Activated naive CD8-positive, alpha-beta T cell treated with anti-CD3 and anti-CD28 coated beads, Interleukin-2, amount 10 ng/mL, durations not matched to agents 7 days and 5 days (primary cell): ENCODE data around the gene TSEN15. TPM values are rescaled to one million over a fixed set of nuclear protein-coding genes. Genes with fewer than 3 reads are reported as not detected.
"Not testable (repeated sequence)": the region's sequence is repeated elsewhere in the genome, so short reads cannot be mapped to it uniquely, and the experiment has no call there.

Source experiments
- ATAC-seq: fragments of 150-1000 bp; cut with Tn5 transposase; one replicate; pipeline ENCODE4 v1.10.0; 2021; ENCODE audit warnings: low read depth, moderate library complexity
- POLR2A ChIA-PET: fragments of 350-600 bp; sonication (Branson Sonifier 250); formaldehyde crosslinking; loops from one replicate; lab custom pipeline; 2021; ENCODE audit warnings: antibody characterized with exemption; lab: Charles Lee
- DNase-seq: peaks from one replicate; pipeline ENCODE4 v3.0.0; 2021
- H3K27ac Mint-ChIP-seq: one replicate; pipeline ENCODE4 v1.8.0; 2022; ENCODE audit warnings: mild to moderate bottlenecking, mixed read lengths
- H3K27me3 Mint-ChIP-seq: one replicate; pipeline ENCODE4 v1.8.0; 2022; ENCODE audit warnings: mild to moderate bottlenecking, moderate library complexity, mixed read lengths
- H3K36me3 Mint-ChIP-seq: one replicate; pipeline ENCODE4 v1.8.0; 2021; ENCODE audit warnings: mild to moderate bottlenecking, mixed read lengths
- H3K4me1 Mint-ChIP-seq: one replicate; pipeline ENCODE4 v1.8.0; 2021; ENCODE audit warnings: mixed read lengths
- H3K4me3 Mint-ChIP-seq: one replicate; pipeline ENCODE4 v1.8.0; 2022; ENCODE audit warnings: mild to moderate bottlenecking, moderate library complexity, mixed read lengths
- H3K9me3 Mint-ChIP-seq: one replicate; pipeline ENCODE4 v1.8.0; 2021; ENCODE audit warnings: mixed read lengths
- total RNA-seq, 2 experiments: library from RNA; stranded (reverse); gene quantifications; one replicate each; pipeline ENCODE4 v1.2.3, GENCODE V29; 2021

The TSEN15 gene
- total RNA-seq, 2 experiments from 2014 or later = 36.5 to 40.0 TPM

GRCh38 chr1:184034761-184035379 lies 16.7 kb upstream of the TSEN15 start:
- H3K27ac Mint-ChIP-seq = no peak overlapping the region
- peaks cover 11% of the 10 kb centered on the region for H3K4me1 Mint-ChIP-seq
- POLR2A ChIA-PET = no interaction called here
- H3K4me3 Mint-ChIP-seq = no peak overlapping the region
- H3K36me3 Mint-ChIP-seq = no peaks in the 10 kb centered on the region
- ATAC-seq = no peak
- H3K9me3 Mint-ChIP-seq = no peaks in the 10 kb centered on the region
- peaks cover 72% of the 10 kb centered on the region for H3K27me3 Mint-ChIP-seq
- no peak for DNase-seq

GRCh38 chr1:184035719-184036516 lies 15.6 kb upstream of the TSEN15 start:
- no peaks in the 10 kb centered on the region for H3K36me3 Mint-ChIP-seq
- H3K27ac Mint-ChIP-seq = no peak overlapping the region
- H3K4me3 Mint-ChIP-seq = peak overlapping the region; percentile 39
- peaks cover 11% of the 10 kb centered on the region for H3K4me1 Mint-ChIP-seq
- no peak for ATAC-seq
- no peak for DNase-seq
- H3K27me3 Mint-ChIP-seq = peaks cover 78% of the 10 kb centered on the region
- POLR2A ChIA-PET = no interaction called here
- no peaks in the 10 kb centered on the region for H3K9me3 Mint-ChIP-seq

GRCh38 chr1:184036517-184036949 lies 15.0 kb upstream of the TSEN15 start:
- peak; percentile 24 for ATAC-seq
- Mint-ChIP-seq H3K4me1 (peaks cover 11% of the 10 kb centered on the region), H3K4me3 (peak overlapping the region; percentile 39), H3K27me3 (peaks cover 80% of the 10 kb centered on the region), H3K9me3 (no peaks in the 10 kb centered on the region), H3K27ac (no peak overlapping the region), H3K36me3 (peaks cover 1% of the 10 kb centered on the region)
- DNase-seq = peak; percentile 41
- POLR2A ChIA-PET = no interaction called here

DNA sequence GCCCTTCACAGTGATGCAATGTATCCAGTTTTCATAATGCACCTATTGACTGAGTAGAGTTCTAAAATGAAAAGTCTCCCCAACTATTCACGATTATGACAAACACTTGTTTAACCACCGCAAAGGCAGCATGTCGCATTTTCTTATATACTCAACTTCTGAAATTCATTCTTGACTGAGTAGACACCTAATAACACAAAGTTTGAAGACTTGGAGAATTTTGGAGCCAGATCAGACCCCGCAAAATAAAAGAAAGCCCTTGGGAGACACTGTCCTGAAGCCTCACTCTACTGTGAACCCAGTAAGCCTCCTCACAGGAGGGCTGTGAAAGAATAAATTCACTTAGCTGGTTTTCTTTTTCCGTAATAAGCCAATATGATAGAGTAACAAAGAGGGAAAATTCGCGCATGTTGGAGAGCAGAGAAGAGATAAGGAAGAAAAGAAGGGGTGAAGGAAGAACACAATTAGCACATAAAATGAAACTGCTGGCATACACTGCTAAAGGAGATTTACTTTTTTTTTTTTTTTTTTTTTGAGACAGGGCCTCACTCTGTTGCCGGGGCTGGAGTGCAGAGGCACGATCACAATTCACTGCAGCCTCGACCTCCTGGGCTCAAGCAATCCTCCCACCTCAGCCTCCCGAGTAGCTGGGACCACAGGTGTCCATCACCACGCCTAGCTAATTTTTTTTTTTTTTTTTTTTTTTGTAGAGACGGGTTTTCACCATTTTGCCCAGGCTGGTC lies 13.5 kb upstream of the TSEN15 start:
- POLR2A ChIA-PET = interaction anchor here (1.3 kb wide), 1 partner anchor 14 kb away, joined by 4 read pairs; the partner anchor contains the start of gene TSEN15
- peaks cover 1% of the 10 kb centered on the region for H3K36me3 Mint-ChIP-seq
- DNase-seq = no peak
- peaks cover 75% of the 10 kb centered on the region for H3K27me3 Mint-ChIP-seq
- H3K4me3 Mint-ChIP-seq = peak overlapping the region; percentile 5
- no peaks in the 10 kb centered on the region for H3K9me3 Mint-ChIP-seq
- ATAC-seq = no peak
- H3K27ac Mint-ChIP-seq = no peak overlapping the region
- H3K4me1 Mint-ChIP-seq = peaks cover 11% of the 10 kb centered on the region

- POLR2A ChIA-PET = interaction anchor here (1.3 kb wide), 1 partner anchor 13 kb away, joined by 4 read pairs; the partner anchor contains the start of gene TSEN15
- DNase-seq = no peak
- Mint-ChIP-seq H3K4me3 (no peak overlapping the region), H3K27me3 (peaks cover 71% of the 10 kb centered on the region), H3K36me3 (peaks cover 1% of the 10 kb centered on the region), H3K4me1 (peaks cover 10% of the 10 kb centered on the region), H3K27ac (no peak overlapping the region), H3K9me3 (no peaks in the 10 kb centered on the region)
- ATAC-seq = no peak
Observed at GRCh38 chr1:184039126-184039525, 12.4 kb upstream of the TSEN15 start.

DNA sequence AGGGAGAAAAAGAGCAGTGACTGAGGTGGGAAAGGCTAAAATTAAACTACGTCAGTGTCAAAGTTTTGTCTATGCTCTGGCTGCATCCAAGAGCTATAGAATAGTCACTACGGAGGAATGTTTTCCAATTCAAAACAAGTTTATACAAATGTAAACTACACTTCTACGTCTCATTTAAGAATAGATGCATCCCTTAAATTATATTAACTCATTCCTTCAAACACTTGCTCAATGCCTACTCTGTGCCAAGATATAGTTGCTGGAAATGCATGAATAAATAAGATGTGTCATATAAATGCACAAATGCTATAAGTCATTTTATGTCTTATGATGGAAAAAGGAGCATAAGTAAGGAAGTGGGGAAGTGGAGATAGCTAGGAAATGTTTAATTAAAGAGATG lies 9.8 kb upstream of the TSEN15 start:
- Mint-ChIP-seq H3K9me3 (no peaks in the 10 kb centered on the region), H3K4me3 (no peak overlapping the region), H3K27me3 (peaks cover 55% of the 10 kb centered on the region), H3K36me3 (peaks cover 1% of the 10 kb centered on the region), H3K4me1 (peaks cover 6% of the 10 kb centered on the region), H3K27ac (no peak overlapping the region)
- no peak for DNase-seq
- POLR2A ChIA-PET = no interaction called here
- ATAC-seq = no peak

DNA sequence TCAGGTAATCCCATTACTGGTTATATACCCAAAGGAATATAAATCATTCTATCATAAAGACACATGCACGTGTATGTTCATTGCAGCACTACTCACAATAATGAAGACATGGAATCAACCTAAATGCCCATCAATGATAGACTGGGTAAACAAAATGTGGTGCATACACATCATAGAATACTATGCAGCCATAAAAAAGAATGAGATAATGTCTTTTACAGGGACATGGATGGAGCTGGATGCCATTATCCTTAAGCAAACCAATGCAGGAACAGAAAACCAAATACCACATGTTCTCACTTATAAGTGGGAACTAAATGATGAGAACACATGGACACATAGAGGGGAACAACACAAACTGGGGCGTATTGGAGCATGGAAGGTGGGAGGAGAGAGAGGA lies 8.2 kb upstream of the TSEN15 start:
- H3K4me3 Mint-ChIP-seq, DNase-seq, H3K36me3 Mint-ChIP-seq, H3K27ac Mint-ChIP-seq, ATAC-seq, H3K4me1 Mint-ChIP-seq, POLR2A ChIA-PET, H3K9me3 Mint-ChIP-seq: not testable (repeated sequence)
- H3K27me3 Mint-ChIP-seq = peaks cover 52% of the 10 kb centered on the region

- no peak overlapping the region for H3K27ac Mint-ChIP-seq
- no peaks in the 10 kb centered on the region for H3K9me3 Mint-ChIP-seq
- DNase-seq (no peak), ATAC-seq (no peak)
- no peak overlapping the region for H3K4me3 Mint-ChIP-seq
- H3K27me3 Mint-ChIP-seq = peaks cover 46% of the 10 kb centered on the region
- POLR2A ChIA-PET = no interaction called here
- peaks cover 1% of the 10 kb centered on the region for H3K36me3 Mint-ChIP-seq
- H3K4me1 Mint-ChIP-seq = no peaks in the 10 kb centered on the region
Observed at GRCh38 chr1:184044603-184045376, 6.7 kb upstream of the TSEN15 start.

- not testable (repeated sequence) for H3K4me3 Mint-ChIP-seq, ATAC-seq
- H3K4me1 Mint-ChIP-seq = peaks cover 14% of the 10 kb centered on the region
Observed at GRCh38 chr1:184047541-184047940, 4.0 kb upstream of the TSEN15 start.

DNA sequence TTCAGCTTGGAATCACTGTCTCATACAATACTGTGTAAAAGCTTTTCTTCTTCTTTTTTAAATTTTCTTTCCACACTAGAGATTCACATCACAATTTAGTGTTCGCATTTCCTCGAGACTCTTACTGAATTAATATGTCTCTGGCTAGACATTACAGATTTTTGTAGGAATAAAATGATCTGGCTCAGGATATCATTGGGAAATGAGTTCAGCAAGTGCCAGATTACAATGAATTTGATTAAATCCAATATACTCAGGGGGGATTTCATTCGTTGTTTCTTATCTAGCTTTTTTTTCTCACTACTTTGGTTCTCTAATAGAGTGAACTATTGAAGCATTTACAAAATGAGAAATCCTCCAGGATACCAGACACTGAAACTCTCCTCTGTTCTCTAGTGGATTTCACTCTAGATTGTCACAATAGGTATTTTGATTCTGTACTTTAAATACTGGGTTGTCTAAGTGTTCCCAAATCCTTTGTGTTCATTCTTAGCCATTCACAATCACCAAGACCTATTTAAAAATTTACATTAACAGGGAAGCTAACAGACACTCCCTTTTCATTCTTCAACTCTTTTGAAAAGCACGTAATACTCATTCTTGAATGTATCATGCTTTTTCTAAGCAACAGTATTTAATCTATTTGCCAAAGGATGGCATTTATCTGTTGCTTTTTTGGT lies 2.8 kb upstream of the TSEN15 start:
- H3K4me1 Mint-ChIP-seq = peaks cover 23% of the 10 kb centered on the region
- peaks cover 24% of the 10 kb centered on the region for H3K27me3 Mint-ChIP-seq
- peaks cover 2% of the 10 kb centered on the region for H3K36me3 Mint-ChIP-seq
- POLR2A ChIA-PET = no interaction called here
- no peak for DNase-seq
- no peak for ATAC-seq
- no peaks in the 10 kb centered on the region for H3K9me3 Mint-ChIP-seq
- H3K4me3 Mint-ChIP-seq = no peak overlapping the region
- no peak overlapping the region for H3K27ac Mint-ChIP-seq

More at GRCh38 chr1:184047541-184047940, 4.0 kb upstream of the TSEN15 start:
- DNase-seq, H3K9me3 Mint-ChIP-seq, POLR2A ChIA-PET, H3K27ac Mint-ChIP-seq, H3K36me3 Mint-ChIP-seq: not testable (repeated sequence)
- H3K27me3 Mint-ChIP-seq = peaks cover 32% of the 10 kb centered on the region

GRCh38 chr1:184049291-184049690 lies 2.2 kb upstream of the TSEN15 start:
- H3K4me3 Mint-ChIP-seq = no peak overlapping the region
- peaks cover 22% of the 10 kb centered on the region for H3K27me3 Mint-ChIP-seq
- DNase-seq (no peak), ATAC-seq (no peak)
- POLR2A ChIA-PET = no interaction called here
- no peak overlapping the region for H3K27ac Mint-ChIP-seq
- H3K9me3 Mint-ChIP-seq = no peaks in the 10 kb centered on the region
- peaks cover 27% of the 10 kb centered on the region for H3K4me1 Mint-ChIP-seq
- H3K36me3 Mint-ChIP-seq = peaks cover 5% of the 10 kb centered on the region

GRCh38 chr1:184049836-184050468 lies 1.6 kb upstream of the TSEN15 start:
- H3K4me1 Mint-ChIP-seq = peaks cover 28% of the 10 kb centered on the region
- peaks cover 10% of the 10 kb centered on the region for H3K36me3 Mint-ChIP-seq
- ATAC-seq (no peak), DNase-seq (no peak)
- H3K27me3 Mint-ChIP-seq = peaks cover 18% of the 10 kb centered on the region
- H3K4me3 Mint-ChIP-seq = no peak overlapping the region
- H3K27ac Mint-ChIP-seq = peak overlapping the region; percentile 70
- H3K9me3 Mint-ChIP-seq = peaks cover under 1% of the 10 kb centered on the region
- POLR2A ChIA-PET = interaction anchor here (1.3 kb wide), 1 partner anchor 921 kb away, joined by 3 read pairs; no protein-coding TSS in a partner anchor
